OCI-LY1 (cell line): ENCODE measurements around the gene GSE1.

Source experiments
- EZH2 ChIP-seq: fragments of 200-600 bp; sonication (generic), shearing (Covaris generic); IDR thresholded peaks from 2 replicates; pipeline ENCODE4 v1.8.0; 2017; ENCODE audit warnings: borderline replicate concordance, mixed run types, mild to moderate bottlenecking, antibody characterized with exemption, low read length, moderate library complexity, mixed read lengths
- TF ChIP-seq, protein P1 (sequence below): fragments of 200-600 bp; sonication (generic), shearing (Covaris generic); IDR thresholded peaks from 2 replicates; pipeline ENCODE4 v1.5.1; 2017; ENCODE audit warnings: mild to moderate bottlenecking, antibody characterized with exemption, low read length, moderate library complexity, mixed read lengths

DNA sequence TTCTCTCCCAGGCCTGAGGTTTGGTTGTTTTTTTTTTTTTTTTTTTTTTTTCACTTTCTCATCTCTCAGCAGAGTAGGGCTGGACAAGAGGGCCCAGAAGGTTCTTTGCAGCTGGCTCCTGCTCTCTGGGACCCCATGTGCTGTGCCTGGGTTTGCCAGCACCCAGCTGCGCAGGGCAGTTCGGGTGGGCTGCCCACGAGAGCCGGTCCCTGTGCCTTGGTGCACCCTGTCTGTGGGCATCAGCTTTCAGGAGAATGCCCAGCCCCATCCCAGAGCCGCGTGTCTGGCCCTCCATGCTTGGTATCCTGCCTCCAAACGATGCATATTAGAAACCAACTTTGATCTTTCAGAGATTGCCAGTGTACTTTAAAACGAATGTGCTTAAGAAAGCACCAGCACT lies 15.0 kb upstream of the GSE1 start:
- TF ChIP-seq, protein P1, sequence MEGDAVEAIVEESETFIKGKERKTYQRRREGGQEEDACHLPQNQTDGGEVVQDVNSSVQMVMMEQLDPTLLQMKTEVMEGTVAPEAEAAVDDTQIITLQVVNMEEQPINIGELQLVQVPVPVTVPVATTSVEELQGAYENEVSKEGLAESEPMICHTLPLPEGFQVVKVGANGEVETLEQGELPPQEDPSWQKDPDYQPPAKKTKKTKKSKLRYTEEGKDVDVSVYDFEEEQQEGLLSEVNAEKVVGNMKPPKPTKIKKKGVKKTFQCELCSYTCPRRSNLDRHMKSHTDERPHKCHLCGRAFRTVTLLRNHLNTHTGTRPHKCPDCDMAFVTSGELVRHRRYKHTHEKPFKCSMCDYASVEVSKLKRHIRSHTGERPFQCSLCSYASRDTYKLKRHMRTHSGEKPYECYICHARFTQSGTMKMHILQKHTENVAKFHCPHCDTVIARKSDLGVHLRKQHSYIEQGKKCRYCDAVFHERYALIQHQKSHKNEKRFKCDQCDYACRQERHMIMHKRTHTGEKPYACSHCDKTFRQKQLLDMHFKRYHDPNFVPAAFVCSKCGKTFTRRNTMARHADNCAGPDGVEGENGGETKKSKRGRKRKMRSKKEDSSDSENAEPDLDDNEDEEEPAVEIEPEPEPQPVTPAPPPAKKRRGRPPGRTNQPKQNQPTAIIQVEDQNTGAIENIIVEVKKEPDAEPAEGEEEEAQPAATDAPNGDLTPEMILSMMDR: no peak
- TF ChIP-seq EZH2: no peak
